ENCODE results near the gene CABCOCO1. TPM values are rescaled to one million over a fixed set of nuclear protein-coding genes. Genes with fewer than 3 reads are reported as not detected.
A peak's percentile ranks its signal among the peaks of the same experiment; 100 is the strongest.

The CABCOCO1 gene
- total RNA-seq, 1 donor from 2014 or later: not detected

DNA sequence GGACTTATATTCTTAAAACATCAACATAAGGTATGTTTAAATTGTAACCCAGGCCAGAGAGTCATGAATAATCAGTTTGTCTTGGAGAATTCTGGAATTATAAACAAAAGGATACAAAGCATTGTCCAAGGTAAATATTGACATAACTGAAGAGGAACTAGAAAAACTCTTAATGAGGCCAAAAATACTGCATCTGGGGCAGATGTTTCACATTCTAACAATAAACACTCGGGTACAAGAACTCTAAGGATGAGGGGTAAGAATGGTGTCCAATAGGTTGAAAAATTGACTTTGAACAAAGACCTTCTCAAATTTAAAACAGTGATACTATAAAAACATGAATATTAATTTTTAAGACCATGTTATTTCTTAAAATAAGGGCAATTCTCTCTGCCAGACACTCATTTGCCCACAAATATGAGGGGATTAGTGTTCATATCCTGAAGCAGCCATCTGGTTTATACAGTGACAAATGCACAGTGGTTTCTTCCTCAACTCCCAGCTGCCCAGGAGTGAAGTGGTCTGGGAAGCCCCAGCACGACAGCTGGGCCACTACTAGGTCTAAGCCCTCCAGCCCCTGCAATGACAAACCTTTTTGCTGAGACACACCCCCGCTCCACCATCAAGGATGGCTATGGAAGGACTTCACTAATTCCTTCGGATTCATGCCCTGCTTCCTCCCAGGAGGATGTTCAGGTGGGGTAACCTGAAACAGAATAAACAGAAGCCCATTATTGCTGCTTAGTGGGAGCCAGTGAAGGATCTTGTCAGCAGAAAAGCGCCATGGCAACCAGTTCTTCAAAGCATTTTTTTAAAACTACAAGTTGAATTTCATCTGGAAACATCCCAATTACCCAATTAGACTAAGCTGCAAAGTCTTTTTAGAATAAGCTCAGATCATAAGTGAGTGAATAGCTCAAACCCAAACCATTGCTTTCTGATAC lies 131.3 kb downstream of the CABCOCO1 start:
- ATAC-seq (no peak), DNase-seq (ENCODE audit: missing footprints) (no peak)
- intact Hi-C loops (cut with DNase I): no loop called here

GRCh38 chr10:61795147-61795546 lies 132.4 kb downstream of the CABCOCO1 start:
- ATAC-seq (no peak), DNase-seq (ENCODE audit: missing footprints) (no peak)
- intact Hi-C loops (cut with DNase I): no loop called here

DNA sequence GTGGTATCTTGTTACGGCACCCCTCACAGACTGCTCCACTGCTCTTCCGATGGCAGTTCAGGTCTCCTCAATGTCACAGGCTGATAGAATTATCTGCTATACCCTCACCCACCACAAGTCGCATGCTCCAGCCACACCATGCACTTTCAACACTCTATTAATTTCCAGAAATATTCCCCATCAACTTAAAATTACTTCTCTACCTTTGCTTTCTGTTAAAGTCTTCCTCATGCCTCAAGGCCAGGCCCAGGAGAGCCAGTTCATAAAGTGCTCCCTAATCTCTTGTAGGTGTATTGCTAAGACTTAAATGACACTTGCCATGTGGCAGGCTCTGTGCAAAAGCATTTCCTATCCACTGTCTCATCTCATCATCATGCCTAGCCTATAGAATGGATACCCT lies 132.8 kb downstream of the CABCOCO1 start:
- no peak for DNase-seq (ENCODE audit: missing footprints)
- intact Hi-C loops (cut with DNase I): no loop called here
- no peak for ATAC-seq

DNA sequence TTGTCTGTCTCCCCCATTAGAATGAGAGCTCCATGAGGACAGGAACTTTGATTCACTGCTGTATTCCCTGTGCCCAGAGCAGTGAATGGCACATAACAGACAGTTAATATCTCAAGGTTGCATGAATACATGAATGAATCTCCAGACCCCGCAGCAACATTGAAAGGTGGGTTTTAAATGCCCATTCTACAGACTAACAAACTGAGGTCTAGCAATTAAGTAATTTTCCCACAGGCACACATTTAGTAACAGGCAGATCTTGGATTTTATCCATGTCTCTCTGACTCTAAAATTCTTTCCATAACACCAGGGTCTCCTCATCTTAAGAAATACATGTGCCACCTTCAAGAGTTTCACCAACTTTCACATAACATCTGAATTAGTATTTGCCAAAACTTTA lies 134.1 kb downstream of the CABCOCO1 start:
- ATAC-seq (no peak), DNase-seq (ENCODE audit: missing footprints) (no peak)
- intact Hi-C loops (cut with DNase I): no loop called here

- DNase-seq (ENCODE audit: missing footprints): no peak
- no peak for ATAC-seq
- intact Hi-C loops (cut with DNase I): no loop called here
Observed at GRCh38 chr10:61797304-61798153, 134.8 kb downstream of the CABCOCO1 start.

GRCh38 chr10:61798713-61799112 lies 136.0 kb downstream of the CABCOCO1 start:
- DNase-seq (ENCODE audit: missing footprints): no peak
- intact Hi-C loops (cut with DNase I): no loop called here
- ATAC-seq: no peak

DNA sequence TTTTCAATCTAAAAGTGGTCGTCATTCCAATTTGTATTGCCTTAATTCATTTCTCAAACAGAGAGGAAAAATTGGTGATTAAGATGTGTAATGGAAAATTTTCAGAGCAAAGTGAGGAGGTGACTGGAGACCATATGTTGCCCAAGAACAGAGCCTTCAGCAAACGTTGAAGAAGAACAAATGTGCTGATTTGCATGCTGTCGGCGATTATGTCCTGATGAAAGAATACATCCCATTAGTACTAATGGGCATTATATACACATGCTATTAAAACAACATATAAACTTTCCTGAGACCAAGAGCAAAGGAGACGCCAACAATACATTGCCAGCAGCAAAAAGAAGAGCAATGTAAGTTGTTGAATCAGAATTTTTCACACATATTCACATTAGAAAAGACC lies 138.8 kb downstream of the CABCOCO1 start:
- no peak for ATAC-seq

DNA sequence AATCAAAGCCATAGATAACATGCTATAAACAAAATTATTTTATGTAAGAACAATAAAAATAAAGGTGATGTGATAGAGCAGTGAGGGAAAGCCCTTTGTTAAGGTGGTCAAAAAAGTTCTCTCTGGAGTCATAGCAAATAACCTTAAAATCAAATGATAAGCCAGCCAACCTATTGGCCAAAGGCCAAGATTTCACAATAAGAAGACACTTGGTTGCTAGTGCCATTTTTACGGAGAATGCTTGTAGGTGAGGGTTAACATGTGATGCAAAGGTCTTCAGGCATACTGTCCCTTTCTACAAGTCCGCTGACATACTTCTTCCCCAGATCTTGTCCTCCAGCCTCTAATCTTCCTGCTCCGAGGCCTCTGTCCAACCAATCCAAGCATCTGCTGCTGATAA lies 140.5 kb downstream of the CABCOCO1 start:
- intact Hi-C loops (cut with DNase I): no loop called here
- no peak for DNase-seq (ENCODE audit: missing footprints)
- no peak for ATAC-seq

More for the DNA sequence above, 138.8 kb downstream of the CABCOCO1 start:
- no peak for DNase-seq (ENCODE audit: missing footprints)
- intact Hi-C loops (cut with DNase I): no loop called here

DNA sequence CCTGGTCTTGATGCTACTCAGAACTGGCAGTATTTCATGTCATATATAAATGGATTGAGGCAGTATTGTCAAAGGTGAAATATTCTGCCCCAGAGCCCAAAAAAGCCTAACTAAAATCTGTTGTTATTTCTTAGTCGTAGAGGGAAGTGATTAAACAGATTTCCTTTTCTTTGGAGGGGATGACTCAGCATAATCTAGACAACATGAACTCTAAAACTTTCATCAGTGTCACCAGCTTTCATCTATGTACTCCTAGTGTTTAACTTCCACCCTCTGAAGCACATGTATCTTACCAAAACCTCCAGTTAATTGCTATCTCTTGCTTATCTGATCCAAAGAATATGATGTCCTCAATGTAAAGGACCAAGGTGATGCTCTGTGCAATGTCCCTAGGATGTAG lies 141.7 kb downstream of the CABCOCO1 start:
- DNase-seq (ENCODE audit: missing footprints) (no peak), ATAC-seq (no peak)
- intact Hi-C loops (cut with DNase I): no loop called here

GRCh38 chr10:61805091-61805490 lies 142.4 kb downstream of the CABCOCO1 start:
- intact Hi-C loops (cut with DNase I): no loop called here
- DNase-seq (ENCODE audit: missing footprints) (peak; percentile 68), ATAC-seq (no peak)

GRCh38 chr10:61810263-61810662 lies 147.5 kb downstream of the CABCOCO1 start:
- ATAC-seq (no peak), DNase-seq (ENCODE audit: missing footprints) (no peak)
- intact Hi-C loops (cut with DNase I): no loop called here

DNA sequence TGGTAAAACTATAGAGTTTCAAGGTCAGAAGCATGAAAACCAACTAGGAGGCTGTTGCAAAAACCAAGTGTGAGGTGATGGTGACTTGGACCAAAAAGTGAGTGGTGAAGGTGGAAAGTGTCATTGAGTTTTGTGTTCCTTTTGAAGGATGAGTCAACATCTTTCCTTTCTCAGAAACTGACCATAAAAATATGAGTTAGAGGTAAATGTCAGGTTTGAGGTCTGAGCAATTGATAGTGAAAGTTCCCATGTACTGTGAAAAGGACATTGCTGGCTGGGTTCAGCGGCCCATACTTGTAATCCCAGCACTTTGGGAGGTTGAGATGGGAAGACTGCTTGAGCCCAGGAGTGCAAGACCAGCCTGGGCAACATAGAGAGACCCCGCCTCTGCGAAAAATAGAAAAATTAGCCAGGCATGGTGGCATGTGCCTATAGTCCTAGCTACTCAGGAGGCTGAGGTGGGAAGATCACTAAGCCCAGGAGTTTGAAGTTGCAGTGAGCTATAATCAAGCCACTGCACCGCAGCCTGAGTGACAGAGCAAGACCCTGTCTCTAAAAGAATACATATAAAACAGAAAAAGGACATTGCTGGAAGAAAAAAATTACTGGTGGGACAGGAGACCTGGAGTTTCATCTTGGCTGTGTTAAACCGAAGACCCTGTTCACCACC lies 149.5 kb downstream of the CABCOCO1 start:
- ATAC-seq: no peak

DNA sequence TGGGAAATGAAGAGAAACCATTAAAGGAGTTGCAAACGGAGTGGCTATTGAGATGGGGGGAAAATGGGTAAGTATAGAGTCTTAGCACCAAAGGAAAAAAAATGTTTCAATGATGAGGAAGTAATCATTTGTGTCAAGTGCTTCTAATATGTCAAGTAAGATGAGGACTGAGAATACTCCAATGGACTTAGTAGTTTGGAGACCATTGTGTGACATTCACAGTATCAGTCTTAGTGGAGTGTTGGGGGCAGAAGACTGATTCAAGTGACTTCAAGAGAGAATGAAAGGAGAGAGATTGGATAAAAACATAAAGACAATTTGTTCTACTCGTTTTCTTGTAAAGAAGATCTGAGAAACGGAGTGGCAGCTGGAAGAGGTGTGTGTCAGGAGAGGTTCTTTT lies 150.2 kb downstream of the CABCOCO1 start:
- DNase-seq (ENCODE audit: missing footprints) (no peak), ATAC-seq (no peak)
- intact Hi-C loops (cut with DNase I): no loop called here

More for the DNA sequence above, 149.5 kb downstream of the CABCOCO1 start:
- no peak for DNase-seq (ENCODE audit: missing footprints)
- intact Hi-C loops (cut with DNase I): no loop called here

DNA sequence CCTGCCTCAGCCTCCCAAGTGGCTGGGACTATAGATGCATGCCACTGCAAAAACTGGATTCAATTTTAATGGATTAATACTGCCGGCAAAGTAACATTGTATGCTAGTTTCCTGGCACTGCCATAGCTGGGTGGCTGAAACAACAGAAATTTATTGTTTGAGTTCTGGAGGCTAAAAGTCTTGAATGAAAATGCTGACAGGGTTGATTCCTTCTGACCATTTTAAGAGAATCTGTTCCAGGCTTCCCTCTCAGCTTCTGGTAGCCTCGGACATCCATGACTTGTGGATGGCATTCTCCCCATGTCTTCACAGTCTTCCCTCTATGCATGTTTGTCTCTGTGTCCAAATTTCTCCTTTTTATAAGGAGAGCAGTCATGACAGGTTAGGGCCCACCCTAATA lies 151.4 kb downstream of the CABCOCO1 start:
- intact Hi-C loops (cut with DNase I): no loop called here
- ATAC-seq: no peak
- no peak for DNase-seq (ENCODE audit: missing footprints)

DNA sequence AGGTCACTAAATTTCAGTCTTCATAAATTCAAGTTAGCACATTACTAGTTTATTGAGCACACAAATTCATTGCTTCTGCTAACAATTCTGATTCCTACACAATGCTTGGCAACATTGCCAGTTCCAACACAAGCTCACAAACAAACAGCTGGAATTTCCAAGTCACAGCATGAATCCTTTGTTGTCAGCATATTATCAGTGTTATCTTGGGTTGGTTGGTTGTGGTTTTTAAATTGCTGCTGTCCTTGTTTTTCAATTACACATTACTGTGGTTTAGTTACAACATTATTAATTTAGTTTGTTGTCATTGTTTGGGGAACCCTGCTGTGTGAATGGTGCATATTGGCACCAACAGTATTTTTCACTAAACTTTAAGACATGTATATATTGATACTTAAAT lies 152.8 kb downstream of the CABCOCO1 start:
- no peak for ATAC-seq
- DNase-seq (ENCODE audit: missing footprints): no peak
- intact Hi-C loops (cut with DNase I): no loop called here

All from Right ventricle myocardium inferior (tissue), 1 donor.